DOHH2 (cell line): Measurements from ENCODE around the gene KDM4C.

Source experiments
- H3F3A ChIP-seq: fragments of 200-600 bp; sonication (generic), shearing (Covaris generic); 2 replicates; pipeline ENCODE4 v1.6.0; 2016; ENCODE audit warnings: antibody characterized with exemption, mild to moderate bottlenecking; ENCODE audit not compliant: control insufficient read depth, insufficient read depth
- H3K27ac ChIP-seq: fragments of 200-600 bp; sonication (generic); 2 replicates; pipeline ENCODE4 v1.5.1; 2014; ENCODE audit warnings: low read depth, mild to moderate bottlenecking, low read length, moderate library complexity
- H3K27me3 ChIP-seq: fragments of 200-600 bp; sonication (generic); 2 replicates; pipeline ENCODE4 v1.6.1; 2014; ENCODE audit warnings: mild to moderate bottlenecking, low read length, mixed read lengths; ENCODE audit not compliant: control insufficient read depth
- H3K36me3 ChIP-seq: fragments of 200-600 bp; sonication (generic); 2 replicates; pipeline ENCODE4 v1.6.1; 2014; ENCODE audit warnings: mild to moderate bottlenecking, low read length, moderate library complexity, mixed read lengths; ENCODE audit not compliant: control insufficient read depth
- H3K4me1 ChIP-seq: fragments of 200-600 bp; sonication (generic); 2 replicates; pipeline ENCODE4 v1.6.1; 2014; ENCODE audit warnings: mild to moderate bottlenecking, low read length, mixed read lengths; ENCODE audit not compliant: control insufficient read depth
- H3K4me2 ChIP-seq: fragments of 200-600 bp; sonication (generic); 2 replicates; pipeline ENCODE4 v1.6.0; 2014; ENCODE audit warnings: mild to moderate bottlenecking, low read length, moderate library complexity
- H3K4me3 ChIP-seq: fragments of 200-600 bp; sonication (generic); 2 replicates; pipeline ENCODE4 v1.5.1; 2014; ENCODE audit warnings: mild to moderate bottlenecking, low read length, mixed read lengths
- H3K79me2 ChIP-seq: fragments of 200-600 bp; sonication (generic); 2 replicates; pipeline ENCODE4 v1.6.1; 2014; ENCODE audit warnings: mild to moderate bottlenecking, low read length, mixed read lengths; ENCODE audit not compliant: control insufficient read depth
- H3K9me2 ChIP-seq: fragments of 200-600 bp; sonication (generic); replicated peaks from 2 replicates; pipeline ENCODE4 v1.6.1; 2014; ENCODE audit warnings: mild to moderate bottlenecking, low read length, mixed read lengths; ENCODE audit not compliant: control insufficient read depth
- H3K9me3 ChIP-seq: fragments of 200-600 bp; sonication (generic); 2 replicates; pipeline ENCODE4 v1.6.1; 2014; ENCODE audit warnings: antibody characterized with exemption, low read length, mixed read lengths; ENCODE audit not compliant: control insufficient read depth, insufficient read depth
- H4K20me1 ChIP-seq: fragments of 200-600 bp; sonication (generic); 2 replicates; pipeline ENCODE4 v1.6.0; 2014; ENCODE audit warnings: low read depth, mild to moderate bottlenecking, antibody characterized with exemption, low read length, moderate library complexity; ENCODE audit not compliant: control insufficient read depth, insufficient read depth
- EZH2phosphoT487 ChIP-seq: fragments of 200-600 bp; sonication (generic); IDR thresholded peaks from 2 replicates; pipeline ENCODE4 v1.6.1; 2017; ENCODE audit warnings: borderline replicate concordance, mild to moderate bottlenecking, antibody characterized with exemption, low read length, moderate library complexity, mixed read lengths
- TF ChIP-seq, protein P1 (sequence below): fragments of 200-600 bp; sonication (generic); IDR thresholded peaks from one replicate; pipeline ENCODE4 v1.5.1; 2014; ENCODE audit warnings: antibody characterized with exemption, mild to moderate bottlenecking, low read depth, low read length; ENCODE audit not compliant: poor library complexity, severe bottlenecking

Gene KDM4C

DNA sequence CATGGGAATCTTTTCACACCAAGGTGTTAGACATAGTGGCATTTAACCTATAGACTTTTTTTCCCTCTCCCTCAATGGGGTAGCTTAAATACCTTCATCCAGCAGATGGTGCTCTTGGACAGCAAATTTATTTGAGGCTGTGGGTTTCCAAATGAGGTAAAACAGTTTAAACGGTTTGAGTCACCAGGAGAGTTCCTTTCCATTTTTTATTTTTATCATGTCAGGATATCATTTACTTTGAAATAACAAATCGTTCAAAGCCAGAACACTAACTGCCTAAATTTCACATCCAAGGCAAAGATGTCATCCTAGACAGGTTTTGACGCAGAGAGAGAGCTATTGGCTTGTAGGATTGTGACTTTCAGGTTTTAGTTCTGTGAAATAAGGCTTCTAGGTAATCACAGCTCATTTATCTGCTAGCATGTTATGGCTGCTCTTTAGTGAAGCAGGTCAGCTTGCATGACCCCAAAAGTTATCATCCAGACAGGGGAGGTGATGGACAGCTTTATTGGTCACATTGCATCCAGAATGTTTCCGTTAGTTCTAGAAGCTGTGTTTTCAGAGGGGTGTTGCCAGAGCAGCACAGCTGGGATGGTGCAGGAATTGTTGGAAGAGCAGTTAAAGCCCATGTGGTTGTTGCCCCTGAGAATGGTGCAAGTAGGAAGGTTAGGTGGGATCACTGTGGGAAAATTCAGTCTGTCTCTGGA is 69.8 kb downstream of the KDM4C start:
- Histone ChIP-seq H3K79me2 (no peaks in the 10 kb centered on the region), H3K4me3 (no peak overlapping the region), H3K4me2 (no peak overlapping the region), H3K4me1 (no peaks in the 10 kb centered on the region), H4K20me1 (no peaks in the 10 kb centered on the region), H3K27me3 (no peaks in the 10 kb centered on the region), H3K9me2 (no peaks in the 10 kb centered on the region), H3K9me3 (no peaks in the 10 kb centered on the region), H3K36me3 (peaks cover 11% of the 10 kb centered on the region), H3F3A (no peaks in the 10 kb centered on the region), H3K27ac (no peak overlapping the region)
- no peak for TF ChIP-seq EZH2phosphoT487
- TF ChIP-seq, protein P1, sequence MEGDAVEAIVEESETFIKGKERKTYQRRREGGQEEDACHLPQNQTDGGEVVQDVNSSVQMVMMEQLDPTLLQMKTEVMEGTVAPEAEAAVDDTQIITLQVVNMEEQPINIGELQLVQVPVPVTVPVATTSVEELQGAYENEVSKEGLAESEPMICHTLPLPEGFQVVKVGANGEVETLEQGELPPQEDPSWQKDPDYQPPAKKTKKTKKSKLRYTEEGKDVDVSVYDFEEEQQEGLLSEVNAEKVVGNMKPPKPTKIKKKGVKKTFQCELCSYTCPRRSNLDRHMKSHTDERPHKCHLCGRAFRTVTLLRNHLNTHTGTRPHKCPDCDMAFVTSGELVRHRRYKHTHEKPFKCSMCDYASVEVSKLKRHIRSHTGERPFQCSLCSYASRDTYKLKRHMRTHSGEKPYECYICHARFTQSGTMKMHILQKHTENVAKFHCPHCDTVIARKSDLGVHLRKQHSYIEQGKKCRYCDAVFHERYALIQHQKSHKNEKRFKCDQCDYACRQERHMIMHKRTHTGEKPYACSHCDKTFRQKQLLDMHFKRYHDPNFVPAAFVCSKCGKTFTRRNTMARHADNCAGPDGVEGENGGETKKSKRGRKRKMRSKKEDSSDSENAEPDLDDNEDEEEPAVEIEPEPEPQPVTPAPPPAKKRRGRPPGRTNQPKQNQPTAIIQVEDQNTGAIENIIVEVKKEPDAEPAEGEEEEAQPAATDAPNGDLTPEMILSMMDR, result peak; percentile 67

DNA sequence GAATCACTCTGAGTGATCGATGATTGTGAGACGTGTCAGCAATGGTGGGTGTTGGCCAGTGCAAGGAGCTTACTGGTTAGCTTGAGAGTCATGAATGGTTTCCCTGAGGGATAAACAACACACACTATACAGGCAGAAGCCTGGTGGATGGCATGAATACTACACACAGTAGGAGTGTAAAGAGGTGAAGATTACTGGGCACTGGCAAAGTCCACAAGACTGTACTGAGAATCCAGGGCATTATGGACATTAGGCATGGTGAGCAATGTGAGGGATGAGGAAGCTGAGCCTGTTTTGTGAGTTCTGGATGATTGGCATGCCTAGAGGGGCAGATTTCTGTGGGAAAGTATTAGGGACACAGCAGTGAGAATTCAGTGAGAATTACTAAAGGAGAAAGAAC is 71.3 kb downstream of the KDM4C start:
- Histone ChIP-seq H3F3A (no peaks in the 10 kb centered on the region), H3K4me2 (no peak overlapping the region), H3K27me3 (no peaks in the 10 kb centered on the region), H3K4me1 (no peaks in the 10 kb centered on the region), H3K9me2 (no peaks in the 10 kb centered on the region), H3K79me2 (no peaks in the 10 kb centered on the region), H3K27ac (no peak overlapping the region), H3K4me3 (no peak overlapping the region), H3K9me3 (no peaks in the 10 kb centered on the region), H4K20me1 (no peaks in the 10 kb centered on the region), H3K36me3 (no peaks in the 10 kb centered on the region; the same call in 1 of the 2 replicates)
- TF ChIP-seq, protein P1, result no peak
- no peak for TF ChIP-seq EZH2phosphoT487

DNA sequence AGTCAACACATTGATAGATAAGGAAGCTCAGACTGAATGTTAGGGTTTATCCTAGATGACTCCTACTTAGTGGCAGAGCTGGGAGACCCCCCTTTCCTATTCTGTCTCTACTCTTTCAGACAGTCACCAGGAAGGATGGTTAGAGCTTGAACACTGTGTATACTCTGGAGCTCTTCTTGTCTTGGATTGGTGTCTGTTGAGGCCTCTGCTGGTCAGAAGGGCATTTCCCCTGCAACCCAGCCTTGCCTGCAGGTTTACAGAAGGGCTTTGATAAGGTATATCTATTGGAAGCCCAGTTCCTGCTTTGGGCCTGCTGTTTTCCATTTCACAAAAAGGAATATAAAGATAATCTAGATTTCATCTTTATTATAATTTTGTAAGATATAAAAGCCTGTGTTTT is 71.8 kb downstream of the KDM4C start:
- no peaks in the 10 kb centered on the region for H3F3A ChIP-seq
- H3K9me3 ChIP-seq, result no peaks in the 10 kb centered on the region
- no peaks in the 10 kb centered on the region for H4K20me1 ChIP-seq
- H3K4me3 ChIP-seq, result no peak overlapping the region
- H3K9me2 ChIP-seq, result no peaks in the 10 kb centered on the region
- H3K4me1 ChIP-seq, result no peaks in the 10 kb centered on the region
- no peak for TF ChIP-seq EZH2phosphoT487
- TF ChIP-seq, protein P1, result no peak
- H3K27me3 ChIP-seq, result no peaks in the 10 kb centered on the region
- H3K79me2 ChIP-seq, result no peaks in the 10 kb centered on the region
- no peak overlapping the region for H3K4me2 ChIP-seq
- no peak overlapping the region for H3K27ac ChIP-seq
- peaks cover 4% of the 10 kb centered on the region; the same call in 1 of the 2 replicates for H3K36me3 ChIP-seq
